Myocyte (in vitro differentiated cells): ENCODE measurements around the gene SLC4A1AP. TPM values are rescaled to one million over a fixed set of nuclear protein-coding genes. Genes with fewer than 3 reads are reported as not detected.
"Not testable (repeated sequence)": the region's sequence is repeated elsewhere in the genome, so short reads cannot be mapped to it uniquely, and the experiment has no call there.

Experiments
- DNase-seq: peaks from one replicate; pipeline ENCODE4 v3.0.0-alpha.2; 2012; ENCODE audit warnings: low read depth
- polyA plus RNA-seq: library from polyadenylated mRNA; unstranded; fragments of >200 nt; gene quantifications from one replicate; pipeline ENCODE4 v1.2.1, GENCODE V29; 2012; ENCODE audit warnings: missing spikeins
- total RNA-seq: library from RNA; depleted of rRNA; stranded (reverse); fragments of >200 nt; gene quantifications from 2 replicates; pipeline ENCODE4 v1.2.3, GENCODE V29; 2014

Gene SLC4A1AP
- 34.7 and 41.2 TPM in 2 replicates for total RNA-seq
- polyA plus RNA-seq = 18.0 TPM

- peak; percentile 87 for DNase-seq
Observed at GRCh38 chr2:27663285-27664153, at the start of gene SLC4A1AP, which contains the start of gene SUPT7L. TSS of gene SLC4A1AP (plus strand) at chr2:27663889. CDS start at chr2:27663915, 26 bp downstream. TSS of gene SUPT7L (minus strand) at chr2:27663614. CDS start at chr2:27662192, 1,422 bp downstream.

GRCh38 chr2:27613985-27614384, 49.7 kb upstream of the SLC4A1AP start:
- DNase-seq = no peak

- DNase-seq = no peak
Observed at GRCh38 chr2:27615316-27615715, 48.4 kb upstream of the SLC4A1AP start.

GRCh38 chr2:27621524-27621923, 42.2 kb upstream of the SLC4A1AP start:
- no peak for DNase-seq

GRCh38 chr2:27622921-27623384, 40.7 kb upstream of the SLC4A1AP start:
- DNase-seq = peak; percentile 6

GRCh38 chr2:27624943-27625342, 38.7 kb upstream of the SLC4A1AP start:
- DNase-seq = no peak

- not testable (repeated sequence) for DNase-seq
Observed at GRCh38 chr2:27626323-27626722, 37.4 kb upstream of the SLC4A1AP start.

- peak; percentile 68 for DNase-seq
Observed at GRCh38 chr2:27626921-27627320, 36.8 kb upstream of the SLC4A1AP start.

- DNase-seq = peak; percentile 84
Observed at GRCh38 chr2:27627963-27628766, 35.5 kb upstream of the SLC4A1AP start.

GRCh38 chr2:27628767-27629709, 34.7 kb upstream of the SLC4A1AP start, which contains the start of the genes CCDC121 and GPN1:
TSS of gene CCDC121 (minus strand) at chr2:27629012. CDS start at chr2:27627799, 1,213 bp downstream.
TSS of gene GPN1 (plus strand) at chr2:27629050. CDS start at chr2:27629059, 9 bp downstream.
- DNase-seq = peak; percentile 97

- DNase-seq = not testable (repeated sequence)
Observed at GRCh38 chr2:27630257-27630656, 33.4 kb upstream of the SLC4A1AP start.

- DNase-seq = no peak
Observed at GRCh38 chr2:27634291-27634690, 29.4 kb upstream of the SLC4A1AP start.

GRCh38 chr2:27636766-27637165, 26.9 kb upstream of the SLC4A1AP start:
- no peak for DNase-seq

GRCh38 chr2:27638037-27638637, 25.6 kb upstream of the SLC4A1AP start:
- no peak for DNase-seq

GRCh38 chr2:27638709-27639108, 25.0 kb upstream of the SLC4A1AP start:
- no peak for DNase-seq

- no peak for DNase-seq
Observed at GRCh38 chr2:27640722-27641245, 22.9 kb upstream of the SLC4A1AP start.

- no peak for DNase-seq
Observed at GRCh38 chr2:27645197-27645596, 18.5 kb upstream of the SLC4A1AP start.

- no peak for DNase-seq
Observed at GRCh38 chr2:27647289-27647688, 16.4 kb upstream of the SLC4A1AP start.

GRCh38 chr2:27647737-27648136, 16.0 kb upstream of the SLC4A1AP start:
- no peak for DNase-seq

- no peak for DNase-seq
Observed at GRCh38 chr2:27651056-27651455, 12.6 kb upstream of the SLC4A1AP start.
